K562 (cell line): ENCODE results near the gene MERTK. TPM values are rescaled to one million over a fixed set of nuclear protein-coding genes. Genes with fewer than 3 reads are reported as not detected.

Experiments
- ATAC-seq: fragments of 200-7000 bp; cut with Tn5 transposase; 3 replicates; pipeline ENCODE4 v1.9.1; 2020; ENCODE audit warnings: moderate library complexity
- BruUV-seq: library from RNA; stranded (reverse); fragments of 400-500 nt; replicated peaks from 2 replicates; lab custom pipeline; 2021; lab: Mats Ljungman, UMichigan
- CTCF ChIA-PET: fragments of 300-600 bp; formaldehyde crosslinking; extraction: SDS; loops from one replicate; lab custom pipeline; 2021; ENCODE audit warnings: low intra/inter-chr PET ratio; lab: Yijun Ruan, JAX
- POLR2A ChIA-PET: fragments of 300-600, 350-650 bp; sonication (Branson Sonifier 250); formaldehyde crosslinking; extraction: SDS; loops from one replicate; lab custom pipeline; 2021; ENCODE audit warnings: antibody characterized with exemption, inconsistent platforms; lab: Yijun Ruan, JAX
- DNase-seq, 4 experiments: peaks; one replicate each; pipeline versions ENCODE4 v3.0.0 to v3.0.0-alpha.2; 2011 to 2018; ENCODE audit warnings: low spot score in 3 of 4, mixed read lengths in 3 of 4; ENCODE audit errors: extremely low read depth in 1 of 4
- FAIRE-seq: peaks from 2 replicates; lab custom pipeline; 2011; peaks lifted over from hg19 to GRCh38; lab: Jason Lieb, UNC
- H2AFZ ChIP-seq: 2 replicates; pipeline ENCODE4 v1.6.0; 2011; ENCODE audit warnings: low read depth, low read length, control low read depth, inconsistent platforms
- H3K27ac ChIP-seq: fragments of 200-600 bp; 3 replicates; pipeline ENCODE4 v1.8.0; 2011; ENCODE audit warnings: low read depth, mild to moderate bottlenecking, control low read depth, inconsistent platforms, low read length, moderate library complexity, mixed read lengths; ENCODE audit errors: extremely low read depth
- H3K27me3 ChIP-seq, 2 experiments: fragments of 300-600 bp in 1 of 2; 2 replicates in 1 of 2; 3 replicates in 1 of 2; pipeline versions ENCODE4 v1.6.0 to v1.8.0; 2011; ENCODE audit warnings: inconsistent platforms in 2 of 2, low read length in 2 of 2, mild to moderate bottlenecking in 1 of 2, mixed read lengths in 1 of 2, moderate library complexity in 1 of 2; ENCODE audit not compliant: control insufficient read depth in 2 of 2, insufficient read depth in 2 of 2
- H3K36me3 ChIP-seq: fragments of 300-600 bp; 3 replicates; pipeline ENCODE4 v1.8.0; 2011; ENCODE audit warnings: mild to moderate bottlenecking, low read length, inconsistent platforms; ENCODE audit not compliant: control insufficient read depth, insufficient read depth
- H3K4me1 ChIP-seq, 2 experiments: fragments of 200-600 bp in 1 of 2; replicated peaks in 1 of 2; 2 replicates in 1 of 2; 3 replicates in 1 of 2; pipeline versions ENCODE4 v1.5.1 to v1.8.0; 2011; ENCODE audit warnings: inconsistent platforms in 2 of 2, low read length in 2 of 2, mild to moderate bottlenecking in 1 of 2, mixed read lengths in 1 of 2, moderate library complexity in 1 of 2; ENCODE audit not compliant: control insufficient read depth in 2 of 2, insufficient read depth in 2 of 2
- H3K4me2 ChIP-seq: 2 replicates; pipeline ENCODE4 v1.6.1; 2011; ENCODE audit warnings: low read length, control low read depth, inconsistent platforms, mixed read lengths; ENCODE audit not compliant: insufficient read depth
- H3K4me3 ChIP-seq: fragments of 200-600 bp; sonication (generic), shearing (Covaris generic); 2 replicates; pipeline ENCODE4 v1.5.1; 2016; ENCODE audit warnings: control low read depth, inconsistent platforms
- H3K79me2 ChIP-seq: fragments of 200-600 bp; 3 replicates; pipeline ENCODE4 v1.8.0; 2011; ENCODE audit warnings: low read length, inconsistent platforms; ENCODE audit not compliant: control insufficient read depth, insufficient read depth
- H3K9ac ChIP-seq, 2 experiments: 2 replicates each; pipeline versions ENCODE4 v1.6.0 to v1.6.1; 2011; ENCODE audit warnings: low read depth in 2 of 2, low read length in 2 of 2, control low read depth in 1 of 2, inconsistent platforms in 1 of 2, mild to moderate bottlenecking in 1 of 2, mixed read lengths in 1 of 2; ENCODE audit not compliant: insufficient read depth in 1 of 2
- H3K9me1 ChIP-seq: one replicate; pipeline ENCODE4 v1.6.0; 2011; ENCODE audit warnings: inconsistent platforms, mild to moderate bottlenecking, low read length, moderate library complexity; ENCODE audit not compliant: control insufficient read depth, insufficient read depth
- H3K9me3 ChIP-seq: replicated peaks from 2 replicates; pipeline ENCODE4 v1.5.1; 2011; ENCODE audit warnings: low read depth, low read length, inconsistent platforms; ENCODE audit not compliant: control insufficient read depth, insufficient read depth
- H4K20me1 ChIP-seq: replicated peaks from 2 replicates; pipeline ENCODE4 v1.6.1; 2011; ENCODE audit warnings: low read length, inconsistent platforms, mixed read lengths; ENCODE audit not compliant: control insufficient read depth, insufficient read depth
- CCNT2 ChIP-seq: IDR thresholded peaks from 2 replicates; pipeline ENCODE4 v1.6.1; 2011; ENCODE audit warnings: borderline replicate concordance, low read depth, mild to moderate bottlenecking, moderate library complexity, mixed read lengths, low read length; ENCODE audit not compliant: insufficient read length; ENCODE audit errors: extremely low read depth
- FOXP1 ChIP-seq: sonication (generic); formaldehyde crosslinking; IDR thresholded peaks from 2 replicates; pipeline ENCODE4 v1.8.0; 2022; ENCODE audit warnings: mild to moderate bottlenecking, missing genetic modification reagents
- HEY1 ChIP-seq: fragments of 250-450 bp; sonication (Bioruptor Pico); IDR thresholded peaks from 2 replicates; pipeline ENCODE4 v1.5.0; 2020; ENCODE audit warnings: mild to moderate bottlenecking, moderate library complexity, borderline replicate concordance
- HNRNPLL ChIP-seq: fragments of 200-400 bp; formaldehyde crosslinking; IDR thresholded peaks from 2 replicates; pipeline ENCODE4 v1.6.1; 2017; ENCODE audit warnings: low read length, low read depth, mild to moderate bottlenecking; ENCODE audit not compliant: poor library complexity, severe bottlenecking
- POLR2G ChIP-seq: fragments of 200-400 bp; formaldehyde crosslinking; IDR thresholded peaks from 2 replicates; pipeline ENCODE4 v1.6.1; 2017; ENCODE audit warnings: low read depth, mild to moderate bottlenecking, antibody characterized with exemption, low read length, moderate library complexity
- SMAD3 ChIP-seq: fragments of 450-650 bp; formaldehyde crosslinking; conservative IDR thresholded peaks from 2 replicates; pipeline ENCODE4 v1.4.0; 2020; ENCODE audit warnings: mild to moderate bottlenecking
- SREBF1 ChIP-seq: fragments of 150-350 bp; IDR thresholded peaks from 2 replicates; pipeline ENCODE4 v1.6.1; 2014; ENCODE audit warnings: antibody characterized with exemption, low read depth, low read length, borderline replicate concordance
- TCF3 ChIP-seq: sonication (generic); formaldehyde crosslinking; IDR thresholded peaks from 2 replicates; pipeline ENCODE4 v1.4.0; 2020; ENCODE audit warnings: mild to moderate bottlenecking, missing genetic modification reagents
- ZNF263 ChIP-seq: sonication (generic); formaldehyde crosslinking; IDR thresholded peaks from 2 replicates; pipeline ENCODE4 v1.8.0; 2022; ENCODE audit warnings: mild to moderate bottlenecking, missing genetic modification reagents, borderline replicate concordance
- WGBS: fragments of 100-300 bp; shearing (Covaris generic); methylation state at CpG from one replicate; pipeline ENCODE4 v1.1.6; 2016; ENCODE audit warnings: low coverage, mixed read lengths; ENCODE audit not compliant: insufficient coverage; ENCODE audit errors: missing lambda C conversion rate; 5-methylcytosine and 5-hydroxymethylcytosine counted together
- in situ Hi-C: fragments of 300-500 bp; cut with MboI; formaldehyde crosslinking; loops from 4 replicates; pipeline ENCODE4 v1.15.0; 2018; ENCODE audit warnings: inconsistent platforms, mixed read lengths
- intact Hi-C: fragments of 100-400 bp; cut with micrococcal nuclease; formaldehyde crosslinking; loops from 2 replicates; pipeline ENCODE4 v1.14.2; 2022
- polyA plus RNA-seq, 8 experiments: library from polyadenylated mRNA; depleted of rRNA in 4 of 8; stranded (reverse) in 5 of 8; unstranded in 3 of 8; fragments of >200 nt; fragmentation: Nextera tagmentation in 2 of 8; fragmentation: Illumina TruSeq in 1 of 8; extraction: Ambion mirVana in 2 of 8; extraction: Trizol in 1 of 8; gene quantifications; 2 replicates each; pipeline versions ENCODE4 v1.2.1 to v1.2.3, GENCODE V29; 2011 to 2014; ENCODE audit warnings: inconsistent platforms in 1 of 8, missing spikeins in 1 of 8
- total RNA-seq, 7 experiments: library from RNA; depleted of rRNA in 6 of 7; stranded (reverse); fragments of >200 nt in 6 of 7; fragmentation: Illumina TruSeq in 2 of 7; extraction: Trizol in 2 of 7; gene quantifications; 2 replicates each; pipeline versions ENCODE4 v1.2.1 to v1.2.3, GENCODE V29; 2011 to 2021; ENCODE audit warnings: low replicate concordance in 1 of 7

Gene MERTK
- total and polyA plus RNA-seq, 9 of the 15 experiments (the other 6 are each of a cell fraction or from before 2014, with no cell fraction given), result 0.23 to 1.6 (median 0.74) TPM

DNA sequence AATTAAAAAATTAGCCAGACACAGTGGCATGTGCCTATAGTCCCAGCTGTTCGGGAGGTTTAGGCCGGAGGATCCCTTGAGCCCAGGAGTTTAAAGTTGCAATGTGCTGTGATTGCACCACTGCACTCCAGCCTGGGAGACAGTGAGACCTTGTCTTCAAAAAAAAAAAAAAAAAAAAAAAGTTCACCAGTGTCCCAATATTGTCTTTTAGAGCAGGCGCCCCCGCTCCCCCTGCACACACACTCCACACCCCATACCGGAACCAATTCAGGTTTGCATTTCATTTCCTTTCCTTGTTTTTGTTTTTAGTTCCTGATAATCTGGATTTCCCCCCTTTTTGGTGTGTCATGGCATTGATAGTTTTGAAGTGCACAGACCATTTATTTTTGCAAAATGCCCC is 167.1 kb downstream of the MERTK start:
- Histone ChIP-seq H3K9ac (no peak overlapping the region), H3K9me1 (no peaks in the 10 kb centered on the region), H3K27me3 (no peaks in the 10 kb centered on the region), H3K4me2 (no peak overlapping the region), H2AFZ (no peak overlapping the region), H3K36me3 (peaks cover 54% of the 10 kb centered on the region), H3K27ac (no peak overlapping the region), H3K79me2 (no peaks in the 10 kb centered on the region), H3K4me3 (no peak overlapping the region), H3K4me1 (no peaks in the 10 kb centered on the region), H3K9me3 (no peaks in the 10 kb centered on the region), H4K20me1 (no peaks in the 10 kb centered on the region)
- BruUV-seq, result no TSS peak
- no peak for DNase-seq
- TF ChIP-seq CCNT2 (no peak), HNRNPLL (no peak), POLR2G (no peak), ZNF263 (no peak), TCF3 (CRISPR knock-in tag) (no peak), FOXP1 (CRISPR knock-in tag) (no peak), SMAD3 (no peak), SREBF1 (no peak), HEY1 (no peak)
- in situ Hi-C loops, result no loop called here
- FAIRE-seq, result no peak
- intact Hi-C loops, result no loop called here
- no peak for ATAC-seq
- 97% methylated on average over 5 of the region's 5 CpGs for WGBS
- ChIA-PET CTCF (no interaction called here), POLR2A (no interaction called here)
